GM18508 (cell line): ENCODE measurements around the gene SYNM.
"Not testable (repeated sequence)": the region's sequence is repeated elsewhere in the genome, so short reads cannot be mapped to it uniquely, and the experiment has no call there.

Experiments
- ATAC-seq: cut with Tn5 transposase; IDR thresholded peaks from one replicate; pipeline ENCODE4 v1.9.1; 2021; ENCODE audit warnings: moderate number of reproducible peaks; ENCODE audit not compliant: insufficient read depth, unreplicated experiment

The SYNM gene

DNA sequence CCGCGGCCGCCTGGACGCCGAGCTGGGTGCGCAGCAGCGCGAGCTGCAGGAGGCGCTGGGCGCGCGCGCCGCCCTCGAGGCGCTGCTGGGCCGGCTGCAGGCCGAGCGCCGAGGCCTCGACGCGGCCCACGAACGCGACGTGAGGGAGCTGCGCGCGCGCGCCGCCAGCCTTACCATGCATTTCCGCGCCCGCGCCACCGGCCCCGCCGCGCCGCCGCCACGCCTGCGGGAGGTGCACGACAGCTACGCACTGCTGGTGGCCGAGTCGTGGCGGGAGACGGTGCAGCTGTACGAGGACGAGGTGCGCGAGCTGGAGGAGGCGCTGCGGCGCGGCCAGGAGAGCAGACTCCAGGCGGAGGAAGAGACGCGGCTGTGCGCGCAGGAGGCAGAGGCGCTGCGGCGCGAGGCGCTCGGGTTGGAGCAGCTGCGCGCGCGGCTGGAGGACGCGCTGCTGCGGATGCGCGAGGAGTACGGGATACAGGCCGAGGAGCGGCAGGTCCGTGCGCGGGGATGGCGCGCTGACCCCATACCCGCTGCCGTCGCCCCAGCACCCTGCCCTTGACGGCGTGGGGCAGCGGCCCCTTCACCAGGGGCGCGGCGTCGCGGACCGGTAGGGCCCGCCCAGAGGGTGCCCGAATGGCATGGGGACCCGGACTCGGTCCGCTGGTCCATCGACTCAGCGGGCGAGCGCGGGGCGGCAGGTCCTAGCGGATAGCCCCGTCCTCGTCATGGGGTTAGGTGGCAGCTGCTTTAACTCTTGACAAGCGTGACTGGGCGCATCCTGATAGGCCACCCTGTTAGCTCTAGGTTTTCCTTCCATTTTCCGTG lies 848 bp downstream of the SYNM start:
- ATAC-seq, result no peak

DNA sequence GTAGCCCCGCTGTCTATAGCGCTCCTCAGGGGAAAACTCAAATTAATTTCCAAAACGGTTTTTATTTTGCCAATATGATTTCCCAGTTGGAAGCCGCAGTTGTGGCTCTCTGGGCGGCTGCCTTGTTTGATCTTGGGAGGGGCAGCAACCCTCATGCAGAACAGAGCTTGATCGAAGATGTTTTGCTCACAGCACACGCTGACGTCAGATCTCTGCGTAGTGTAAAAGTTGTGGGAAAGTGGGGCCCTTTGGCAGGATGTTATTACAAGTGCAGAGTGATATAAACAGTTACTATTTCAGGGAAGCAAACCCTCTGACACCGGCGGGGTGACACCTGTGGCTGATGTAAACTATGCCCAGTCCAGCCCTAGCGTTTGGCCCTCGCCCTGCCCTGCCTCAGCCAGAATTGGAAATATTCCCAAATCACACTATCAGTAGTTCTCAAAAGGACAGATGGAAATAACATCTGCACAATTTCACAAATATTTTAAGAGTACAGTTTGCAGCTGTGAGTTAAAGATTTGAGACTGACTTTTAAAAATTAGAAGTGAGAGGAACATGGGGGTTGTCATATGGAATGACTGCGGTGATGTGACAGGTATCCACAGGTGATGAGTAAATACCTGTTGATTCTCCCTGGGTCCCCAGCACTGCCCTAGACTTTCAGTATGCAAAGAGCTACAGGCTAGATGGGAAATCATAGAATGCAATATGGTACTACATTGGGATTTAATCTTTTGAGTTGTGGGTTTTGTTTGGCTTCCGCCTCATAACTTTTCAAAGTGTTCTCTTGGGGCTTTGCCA lies 1.7 kb downstream of the SYNM start:
- no peak for ATAC-seq

DNA sequence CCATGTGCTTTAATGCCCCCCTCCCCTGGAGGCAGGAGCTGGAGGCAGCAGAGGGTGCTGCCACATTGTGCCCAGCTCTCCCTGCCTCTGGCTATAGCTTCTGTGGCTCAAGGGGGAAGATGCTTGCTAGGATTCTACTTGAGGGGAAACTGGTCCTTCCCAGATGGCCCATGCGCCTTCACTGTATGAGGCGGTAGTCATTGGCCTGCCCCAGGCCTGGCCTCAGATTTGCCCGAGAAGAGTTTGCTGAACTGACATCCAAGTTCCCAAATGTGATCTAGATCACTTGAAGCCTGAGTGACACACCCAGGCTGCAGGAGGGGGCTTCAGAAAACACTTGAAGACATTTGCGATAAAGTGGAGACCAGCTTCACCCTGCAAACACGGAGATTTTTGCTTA lies 4.1 kb downstream of the SYNM start:
- no peak for ATAC-seq

DNA sequence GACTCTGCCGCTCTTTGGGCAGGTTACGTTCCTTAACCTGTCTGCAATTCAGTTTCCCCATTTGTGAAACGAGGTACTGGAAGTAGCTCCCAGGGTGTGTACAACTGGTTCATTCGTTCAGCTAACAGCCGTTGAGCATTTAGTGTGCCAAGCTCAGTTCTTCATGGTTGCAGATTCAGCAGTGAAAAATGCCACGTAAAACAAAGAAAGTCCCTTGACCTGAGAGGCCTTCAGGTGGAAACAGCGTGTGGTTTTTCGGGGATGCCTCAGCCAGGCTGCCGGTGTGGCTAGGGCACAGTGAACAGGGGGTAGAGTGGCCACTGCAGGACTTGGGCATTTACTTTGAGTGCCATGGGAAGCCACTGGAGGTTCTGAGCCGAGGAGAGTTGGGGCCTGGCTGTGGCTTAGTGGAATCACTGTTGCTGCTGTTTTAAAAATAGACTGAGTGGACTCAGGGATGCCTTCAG lies 4.7 kb downstream of the SYNM start:
- ATAC-seq, result no peak

DNA sequence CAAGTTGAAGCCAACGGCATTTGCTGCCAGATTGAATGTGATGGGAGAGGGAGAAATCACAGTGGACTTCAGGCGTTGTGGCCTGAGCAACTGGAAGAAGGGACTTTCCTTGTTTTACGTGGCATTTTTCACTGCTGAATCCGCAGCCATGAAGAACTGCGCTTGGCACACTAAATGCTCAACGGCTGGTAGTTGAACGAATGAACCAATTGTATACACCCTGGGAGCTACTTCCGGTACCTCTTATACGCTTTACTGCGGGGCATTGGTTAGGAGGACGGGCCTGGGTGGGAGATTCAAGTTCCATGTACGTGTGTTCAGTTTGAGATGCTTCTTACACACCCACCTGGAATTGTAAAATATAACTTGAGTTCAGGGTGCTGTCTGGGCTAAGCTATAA lies 5.2 kb downstream of the SYNM start:
- no peak for ATAC-seq

DNA sequence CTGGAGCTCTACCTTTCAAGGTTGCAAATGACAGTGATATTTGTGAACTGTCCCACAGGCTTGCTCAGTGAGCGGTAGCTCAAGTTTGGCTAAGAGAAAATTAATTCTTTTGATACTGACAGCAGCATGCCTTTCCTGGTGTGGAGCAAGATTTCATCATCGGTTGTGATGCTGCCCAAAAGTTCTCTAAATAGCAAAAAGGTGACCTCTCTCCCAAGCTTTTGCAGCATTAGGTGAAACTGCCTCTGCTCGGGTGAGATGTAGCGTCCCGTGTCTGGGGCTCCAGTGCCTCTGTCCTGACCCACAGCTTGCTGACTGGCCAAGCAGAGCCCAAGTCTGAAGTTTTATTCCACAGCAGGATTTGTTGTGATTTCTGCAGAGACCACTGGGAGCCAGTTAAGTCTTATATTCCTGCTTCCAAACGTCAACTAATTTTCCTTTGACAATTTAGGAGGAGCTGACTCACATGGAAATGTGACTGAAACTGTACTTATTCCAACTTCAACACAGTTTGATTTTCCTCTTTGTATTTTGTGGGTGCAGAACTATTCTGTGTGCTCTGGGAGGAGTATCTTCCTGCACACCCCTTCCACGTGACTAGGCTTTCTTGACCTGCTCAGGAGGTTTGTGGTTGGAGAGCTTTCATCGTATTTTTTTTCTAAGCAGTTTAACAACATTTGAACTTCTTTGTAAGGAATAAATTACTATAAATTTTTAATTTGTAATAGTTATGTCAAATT lies 5.9 kb downstream of the SYNM start:
- no peak for ATAC-seq

DNA sequence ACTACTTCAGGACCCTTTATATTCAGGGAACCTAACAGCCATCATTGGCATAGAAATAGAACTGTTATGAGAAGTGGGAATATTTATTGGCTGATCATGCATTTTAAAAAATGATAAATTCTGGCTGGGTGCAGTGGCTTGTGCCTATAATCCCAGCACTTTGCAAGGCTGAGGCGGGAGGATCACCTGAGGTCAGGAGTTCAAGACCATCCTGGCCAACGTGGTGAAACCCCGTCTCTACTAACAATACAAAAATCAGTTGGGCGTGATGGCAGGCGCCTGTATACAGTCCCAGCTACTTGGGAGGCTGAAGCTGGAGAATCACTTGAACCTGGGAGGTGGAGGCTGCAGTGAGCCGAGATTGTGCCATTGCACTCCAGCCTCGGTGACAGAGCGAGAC lies 6.8 kb downstream of the SYNM start:
- not testable (repeated sequence) for ATAC-seq

DNA sequence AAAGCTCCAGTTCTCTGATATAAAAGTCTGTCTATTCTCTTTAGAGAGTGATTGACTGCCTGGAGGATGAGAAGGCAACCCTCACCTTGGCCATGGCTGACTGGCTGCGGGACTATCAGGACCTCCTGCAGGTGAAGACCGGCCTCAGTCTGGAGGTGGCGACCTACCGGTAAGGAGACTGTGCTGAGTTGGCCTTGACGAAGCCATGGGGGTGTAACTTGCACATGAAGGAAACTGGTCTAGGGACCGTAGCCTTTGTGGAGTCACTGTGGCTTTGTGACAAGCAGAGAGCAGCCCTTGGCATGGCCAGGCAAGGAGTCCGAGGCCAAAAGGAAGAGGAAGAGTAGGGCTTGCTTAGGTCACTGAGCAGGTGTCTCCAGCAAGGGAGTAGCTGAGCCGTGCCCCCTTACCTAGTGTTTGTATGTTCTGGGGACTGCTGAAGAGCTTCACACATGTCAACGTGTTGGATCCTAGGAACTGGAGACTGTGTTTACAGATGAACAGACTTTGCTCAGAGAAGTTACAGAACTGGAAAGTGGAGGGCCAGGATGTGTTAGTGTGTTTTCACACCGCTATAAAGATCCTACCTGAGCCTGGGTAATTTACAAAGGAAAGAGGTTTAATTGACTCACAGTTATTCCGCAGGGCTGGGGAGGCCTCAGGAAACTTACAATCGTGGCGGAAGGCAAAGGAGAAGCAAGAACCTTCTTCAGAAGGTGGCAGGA lies 8.8 kb downstream of the SYNM start:
- no peak for ATAC-seq

DNA sequence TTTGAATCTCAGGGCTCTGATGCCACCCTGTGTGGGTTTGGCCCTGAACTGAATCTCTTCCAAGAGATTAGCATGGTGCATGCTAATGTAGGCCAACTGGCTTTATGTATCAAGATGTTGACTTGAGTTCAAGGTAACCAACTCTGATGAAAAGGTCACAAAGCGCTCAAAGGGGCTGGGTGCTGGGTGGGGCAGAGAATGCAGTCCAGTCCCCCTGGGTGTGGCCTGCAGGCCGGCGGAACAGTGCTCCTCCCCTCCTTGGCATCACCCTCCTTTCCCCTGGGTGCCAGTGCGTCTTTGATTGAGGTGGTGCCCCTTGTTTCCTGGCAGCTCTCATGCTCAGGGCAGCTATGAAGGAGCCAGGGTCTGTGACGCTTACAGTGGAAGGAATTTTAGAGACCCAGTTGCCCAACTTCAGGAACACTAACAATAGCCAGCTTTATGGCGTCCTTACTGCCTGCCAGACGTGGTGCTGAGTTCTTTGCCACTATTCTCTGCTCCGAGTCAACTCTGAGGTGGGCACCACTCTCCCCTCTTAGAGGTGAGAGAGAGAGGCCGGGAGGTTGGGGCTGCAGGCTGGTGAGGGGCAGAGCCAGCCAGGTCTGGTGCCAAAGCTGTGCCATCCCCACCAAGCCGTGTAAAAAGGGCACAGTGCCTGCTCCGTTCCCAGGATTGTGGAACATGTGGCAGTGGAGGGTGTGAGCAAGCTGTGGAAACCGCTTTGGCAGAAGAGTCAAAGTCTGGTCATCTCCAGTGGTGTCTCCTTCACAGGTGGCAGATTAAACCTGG lies 9.8 kb downstream of the SYNM start:
- ATAC-seq, result no peak

DNA sequence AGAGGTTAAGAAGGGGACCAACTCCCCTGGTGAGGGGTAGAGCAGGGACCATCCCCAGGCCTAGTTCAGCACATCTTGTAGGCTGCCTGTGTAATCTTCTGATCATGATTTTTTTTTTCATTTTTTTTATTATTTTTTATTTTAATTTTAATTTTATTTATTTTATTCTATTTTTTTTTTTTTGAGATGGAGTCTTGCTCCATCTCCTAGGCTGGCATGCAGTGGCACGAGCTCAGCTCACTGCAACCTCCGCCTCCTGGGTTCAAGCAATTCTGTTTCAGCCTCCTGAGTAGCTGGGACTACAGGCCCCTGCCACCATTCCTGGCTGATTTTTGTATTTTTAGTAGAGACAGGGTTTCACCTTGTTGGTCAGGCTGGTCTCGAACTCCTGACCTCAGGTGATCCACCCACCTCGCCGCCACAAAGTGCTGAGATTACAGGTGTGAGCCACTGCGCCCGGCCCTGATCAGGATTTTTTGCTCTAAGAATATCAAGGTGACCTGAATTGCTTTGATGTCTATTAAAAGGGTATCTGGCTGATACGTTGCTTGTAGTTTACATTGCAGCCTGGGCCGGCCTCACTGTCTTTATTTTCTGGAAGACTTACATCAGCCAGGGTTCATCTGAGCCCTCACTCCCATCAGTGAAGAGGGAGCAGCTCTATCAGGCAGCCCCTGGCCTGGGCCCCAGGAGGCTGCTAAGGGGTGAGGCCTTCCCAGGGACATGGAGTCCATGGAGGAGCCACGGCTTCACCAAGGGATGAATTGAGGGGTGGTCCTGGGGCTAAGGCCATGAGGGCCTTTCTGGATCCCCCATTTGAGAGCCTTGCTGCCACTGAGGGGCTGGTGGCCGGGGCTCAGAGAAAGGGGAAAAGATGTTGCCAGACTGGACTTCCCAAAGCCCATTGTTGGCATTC lies 10.7 kb downstream of the SYNM start:
- no peak for ATAC-seq

DNA sequence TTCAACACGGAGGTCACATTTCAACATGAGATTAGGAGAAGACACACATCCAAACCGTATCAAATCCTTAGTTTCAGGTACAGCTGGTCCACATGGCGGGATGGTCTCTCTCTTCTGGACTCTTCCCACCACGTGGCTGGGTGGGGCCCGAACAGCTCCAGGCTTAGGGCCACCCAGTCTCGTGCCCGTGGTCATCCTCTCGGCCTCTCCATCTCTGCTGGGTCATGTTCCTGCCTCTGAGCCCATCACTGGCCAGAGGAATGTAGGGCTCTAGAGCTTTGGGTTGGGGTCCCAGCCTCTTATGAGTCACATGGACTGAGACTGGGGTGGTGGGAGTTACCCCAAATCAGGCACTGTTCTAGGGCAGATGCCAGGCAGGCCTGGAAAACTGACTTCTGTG lies 12.2 kb downstream of the SYNM start:
- ATAC-seq, result no peak

DNA sequence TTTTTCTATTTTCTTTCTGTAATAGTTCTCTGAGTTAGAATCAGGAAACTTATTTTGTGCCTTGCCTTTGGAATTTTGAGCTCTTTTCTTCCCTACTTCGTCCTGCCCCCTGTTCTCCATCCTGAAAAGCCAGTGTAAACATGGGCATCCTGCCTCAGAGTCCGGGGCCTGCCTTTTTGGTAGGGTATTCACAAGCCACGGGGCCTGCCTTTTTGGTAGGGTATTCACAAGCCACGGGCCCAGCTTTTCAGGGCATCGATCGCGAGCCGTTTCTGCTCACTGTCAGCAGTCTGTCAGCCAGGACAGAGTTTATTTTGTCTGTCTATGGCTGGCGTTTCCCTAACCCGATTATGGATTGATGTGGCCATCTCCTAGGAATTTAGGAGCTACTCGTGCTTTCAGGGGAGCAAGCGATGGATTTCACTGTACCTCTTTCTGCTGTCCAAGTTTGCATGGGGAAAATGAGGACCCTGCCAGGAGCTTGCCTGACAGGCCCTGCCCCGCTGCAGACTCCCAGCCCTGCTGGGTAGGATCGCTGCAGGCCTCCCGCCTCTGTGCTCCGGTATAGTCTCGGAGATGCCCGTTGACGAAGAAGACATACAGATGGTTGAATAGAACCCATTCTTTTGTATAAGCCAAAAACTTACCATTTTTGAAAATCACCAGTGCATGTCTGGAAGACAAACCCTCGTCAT lies 12.8 kb downstream of the SYNM start:
- no peak for ATAC-seq

DNA sequence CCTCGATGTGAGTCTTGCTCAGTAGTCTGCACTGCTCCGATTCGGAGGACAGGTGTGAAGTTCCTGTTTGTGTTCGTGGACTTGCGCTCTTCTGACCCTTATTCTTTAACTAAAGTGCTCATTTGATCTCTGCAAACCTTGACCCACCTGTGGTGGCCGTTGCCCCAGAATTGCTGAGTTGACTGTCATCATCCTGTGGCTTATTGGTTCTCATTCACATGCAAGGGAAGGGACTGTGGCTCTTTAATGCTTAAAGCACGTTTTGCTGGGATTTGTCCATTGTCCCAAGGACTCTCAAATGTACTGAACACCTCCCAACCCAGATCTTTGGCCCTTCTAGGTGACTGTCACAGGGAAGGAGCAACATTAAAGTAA lies 13.4 kb downstream of the SYNM start:
- no peak for ATAC-seq

DNA sequence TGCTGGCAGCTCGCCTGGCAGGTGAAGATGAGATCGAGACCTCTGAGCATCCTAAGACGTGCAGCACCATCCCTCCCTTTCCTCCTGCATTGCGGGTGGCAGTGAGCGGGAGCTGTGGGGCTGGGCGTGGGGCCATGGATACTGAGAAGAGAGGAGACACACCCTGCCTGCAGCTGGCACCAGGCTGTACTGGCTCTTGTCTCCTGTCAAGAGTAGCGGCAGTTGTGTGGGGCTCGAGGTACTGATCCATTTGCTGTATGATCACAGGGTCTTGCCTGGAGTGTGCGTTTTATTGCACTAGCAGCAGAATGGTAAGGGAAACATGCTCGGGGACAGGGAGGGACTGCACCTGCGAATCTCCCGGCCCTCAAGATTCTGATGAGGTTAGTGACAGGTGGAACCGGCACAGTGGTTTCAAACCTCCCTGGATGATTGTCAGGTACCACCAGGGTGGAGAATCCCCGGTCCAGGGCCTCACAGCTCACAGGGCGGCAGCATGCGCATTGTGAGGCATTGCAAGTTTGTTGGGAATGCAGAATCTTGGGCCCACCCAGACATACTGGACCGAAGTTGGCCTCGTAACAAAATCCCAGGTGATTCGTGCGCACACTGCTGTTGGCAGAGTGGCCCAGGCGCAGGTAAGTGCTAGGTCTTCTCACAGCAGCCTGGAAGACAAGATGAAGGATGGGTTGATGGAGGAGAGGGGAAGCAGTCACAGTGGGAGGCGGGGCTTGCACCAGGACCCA lies 14.1 kb downstream of the SYNM start:
- no peak for ATAC-seq

DNA sequence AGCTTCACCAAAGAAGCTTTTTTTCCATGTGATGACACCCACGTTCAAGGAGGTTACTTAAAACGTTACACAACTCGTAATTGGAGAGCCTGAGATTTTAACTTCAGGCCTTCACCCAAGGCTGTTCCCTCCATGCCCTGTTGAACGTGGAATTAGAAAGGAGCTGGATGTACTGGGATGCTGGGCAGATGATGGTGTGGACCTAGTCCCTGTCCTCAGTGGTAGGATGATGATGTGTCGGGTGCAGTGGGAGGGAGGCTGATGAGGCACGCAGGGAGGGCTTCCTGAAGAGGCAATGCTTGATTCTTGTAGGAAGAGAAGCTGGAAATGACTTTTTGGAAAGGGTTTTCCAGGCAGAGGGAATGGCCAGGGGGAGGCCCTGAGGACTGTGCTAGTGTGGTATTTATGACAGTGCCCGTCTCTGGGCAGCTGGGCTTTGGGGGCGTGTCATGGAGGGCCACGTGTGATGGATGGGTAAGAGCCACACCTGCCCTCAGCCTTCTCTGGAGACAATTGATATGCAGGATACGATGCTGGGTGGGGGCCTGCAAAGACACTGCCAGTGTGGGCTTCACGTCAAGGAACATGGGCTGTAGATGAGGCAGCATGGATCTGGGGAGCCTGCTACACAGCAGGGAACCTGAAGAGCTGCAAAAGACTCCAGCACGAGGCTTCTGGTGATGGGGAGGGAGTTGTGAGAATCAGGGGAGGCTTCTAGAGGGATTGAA lies 15.3 kb downstream of the SYNM start:
- no peak for ATAC-seq

DNA sequence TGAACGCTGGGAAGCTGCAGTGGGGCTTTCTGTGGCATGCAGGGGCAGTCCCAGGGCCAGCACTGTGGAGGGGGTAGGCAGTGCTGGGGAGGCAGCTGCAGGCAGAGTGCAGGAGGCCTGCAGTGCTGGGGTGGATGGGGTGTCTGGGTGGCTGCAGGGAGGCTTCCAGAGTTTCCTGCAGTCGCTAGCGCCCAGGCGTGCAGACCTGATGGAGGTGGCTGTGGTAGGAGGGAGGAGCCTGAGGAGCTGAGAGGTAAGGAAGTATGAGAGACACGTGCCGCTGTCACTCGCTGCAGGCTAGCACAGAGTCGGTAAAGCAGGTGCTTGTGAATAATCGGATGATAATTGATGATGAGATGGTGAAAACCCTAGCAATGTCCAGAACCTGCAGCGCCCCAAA lies 16.3 kb downstream of the SYNM start:
- ATAC-seq, result no peak
